ENCODE measurements around the gene MXD4.
"Not testable (repeated sequence)": the region's sequence is repeated elsewhere in the genome, so short reads cannot be mapped to it uniquely, and the experiment has no call there.

MXD4 gene

DNA sequence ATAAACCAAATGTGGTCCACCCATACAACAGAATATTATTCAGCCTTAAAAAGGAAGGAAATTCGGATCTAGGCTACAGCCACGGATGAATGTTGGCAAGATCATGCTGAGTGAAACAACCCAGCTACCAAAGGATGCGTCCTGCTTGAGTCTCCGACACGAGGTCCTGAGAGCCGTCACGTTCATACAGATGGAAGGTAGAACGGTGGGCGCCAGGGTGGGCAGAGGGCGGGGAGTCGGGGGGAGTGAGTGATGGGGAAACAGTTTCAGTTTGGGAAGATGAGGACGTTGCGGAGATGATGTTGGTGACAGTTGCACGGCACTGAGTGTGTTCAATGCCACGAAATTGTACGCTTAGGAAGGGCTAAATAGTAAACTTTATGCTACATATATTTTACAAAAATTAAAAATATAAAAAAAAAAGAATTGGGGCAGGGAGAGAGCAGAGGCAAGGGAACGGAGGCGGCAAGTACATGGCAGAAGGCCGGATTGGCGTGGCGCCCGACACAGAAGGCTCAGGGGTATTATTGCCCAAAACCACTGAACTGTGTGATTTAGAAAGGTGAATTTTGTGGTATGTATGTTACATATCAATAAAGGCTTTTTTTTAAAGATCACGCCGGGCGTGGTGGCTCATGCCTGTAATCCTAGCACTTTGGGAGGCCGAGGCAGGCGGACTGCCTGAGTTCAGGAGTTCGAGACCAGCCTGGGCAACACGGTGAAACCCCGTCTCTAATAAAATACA is 14.8 kb upstream of the MXD4 start:
- DNase-seq (ENCODE audit: low read depth, low spot score), result no peak
- no peak overlapping the region for H3K27ac ChIP-seq

DNA sequence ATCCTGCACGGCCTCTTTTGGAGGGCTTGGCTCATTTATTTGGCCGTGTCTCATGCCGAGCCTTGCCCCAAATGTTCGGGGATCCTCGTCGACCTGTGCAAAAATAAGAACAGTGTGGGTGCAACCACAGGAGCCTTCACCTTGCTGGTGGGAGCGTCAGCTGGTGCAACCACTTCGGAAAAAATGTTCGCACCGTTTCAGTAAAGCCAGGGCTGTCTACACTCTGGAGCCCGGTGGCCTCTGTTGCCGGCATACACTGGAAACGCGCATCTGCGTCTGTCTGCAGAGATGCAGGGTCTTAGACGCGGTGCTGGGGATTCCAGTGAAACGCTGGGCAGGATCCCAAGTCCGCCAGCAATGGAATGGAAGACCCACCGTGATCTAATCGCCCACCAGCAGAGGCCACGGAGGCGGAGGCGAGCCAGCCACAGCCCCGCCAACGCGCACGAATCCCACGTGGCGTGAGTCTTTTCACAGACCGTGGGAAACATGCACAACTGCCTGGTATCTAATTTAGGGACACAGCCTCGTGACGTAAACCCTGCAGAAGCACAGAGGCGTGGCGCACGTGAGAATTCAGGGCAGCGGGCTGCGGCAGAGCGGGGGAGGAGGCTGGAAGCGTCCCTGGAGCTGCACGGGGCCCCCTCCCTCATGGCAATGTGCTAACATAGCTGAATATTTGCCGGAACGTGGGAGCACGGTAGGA is 13.8 kb upstream of the MXD4 start:
- DNase-seq (ENCODE audit: low read depth, low spot score), result no peak
- H3K27ac ChIP-seq, result no peak overlapping the region

DNA sequence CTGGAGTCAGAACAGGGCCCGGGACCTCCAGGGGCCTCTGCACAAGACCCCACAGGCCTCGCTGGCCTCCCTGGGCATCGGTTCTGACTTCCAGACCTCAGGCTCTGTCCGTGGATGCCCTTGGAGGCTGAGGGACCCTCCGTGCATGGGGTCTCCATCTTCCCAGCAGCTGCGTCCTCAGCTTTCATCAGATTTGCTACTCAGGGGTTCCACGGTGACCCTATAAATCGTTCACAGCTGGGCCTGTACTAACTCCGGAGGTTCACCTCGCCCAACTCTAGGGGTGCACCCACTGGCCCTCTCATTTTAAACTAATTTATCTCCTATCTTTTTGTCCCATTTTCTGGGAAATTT is 13.1 kb upstream of the MXD4 start:
- not testable (repeated sequence) for DNase-seq (ENCODE audit: low read depth, low spot score); H3K27ac ChIP-seq

DNA sequence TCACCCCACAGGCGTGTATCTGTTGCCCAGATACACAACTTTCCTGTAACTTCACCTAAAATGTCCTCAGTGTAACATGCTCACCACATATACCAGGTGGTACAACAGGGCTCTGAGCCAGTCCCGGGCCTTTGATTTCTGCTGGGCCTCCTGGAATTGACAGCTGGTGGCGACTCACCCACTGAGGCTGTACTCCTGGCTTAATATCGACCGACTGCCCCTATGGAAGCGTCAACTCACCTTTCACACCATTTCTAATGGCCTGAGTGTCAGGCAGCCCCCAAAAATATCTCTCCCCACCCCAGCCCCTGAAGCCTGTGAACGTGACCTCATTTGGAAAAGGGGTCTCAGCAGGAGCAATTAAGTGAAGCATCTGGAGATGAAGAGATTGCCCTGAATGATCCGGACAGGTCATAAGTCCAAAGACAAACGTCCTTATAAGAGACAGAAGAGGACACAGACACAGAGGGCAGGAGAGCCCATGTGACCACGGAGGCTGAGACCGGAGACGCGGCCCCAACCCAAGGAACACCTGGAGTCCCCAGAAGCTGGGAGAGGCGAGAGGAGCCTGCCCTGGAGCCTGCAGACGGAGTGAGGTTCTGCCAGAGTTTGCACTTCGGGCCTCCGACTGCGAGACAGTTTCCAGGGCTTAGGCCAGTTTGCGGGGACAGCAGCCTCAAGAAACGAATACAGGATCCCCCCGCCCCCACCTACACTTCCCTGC is 12.6 kb upstream of the MXD4 start:
- DNase-seq (ENCODE audit: low read depth, low spot score), result no peak
- no peak overlapping the region for H3K27ac ChIP-seq

DNA sequence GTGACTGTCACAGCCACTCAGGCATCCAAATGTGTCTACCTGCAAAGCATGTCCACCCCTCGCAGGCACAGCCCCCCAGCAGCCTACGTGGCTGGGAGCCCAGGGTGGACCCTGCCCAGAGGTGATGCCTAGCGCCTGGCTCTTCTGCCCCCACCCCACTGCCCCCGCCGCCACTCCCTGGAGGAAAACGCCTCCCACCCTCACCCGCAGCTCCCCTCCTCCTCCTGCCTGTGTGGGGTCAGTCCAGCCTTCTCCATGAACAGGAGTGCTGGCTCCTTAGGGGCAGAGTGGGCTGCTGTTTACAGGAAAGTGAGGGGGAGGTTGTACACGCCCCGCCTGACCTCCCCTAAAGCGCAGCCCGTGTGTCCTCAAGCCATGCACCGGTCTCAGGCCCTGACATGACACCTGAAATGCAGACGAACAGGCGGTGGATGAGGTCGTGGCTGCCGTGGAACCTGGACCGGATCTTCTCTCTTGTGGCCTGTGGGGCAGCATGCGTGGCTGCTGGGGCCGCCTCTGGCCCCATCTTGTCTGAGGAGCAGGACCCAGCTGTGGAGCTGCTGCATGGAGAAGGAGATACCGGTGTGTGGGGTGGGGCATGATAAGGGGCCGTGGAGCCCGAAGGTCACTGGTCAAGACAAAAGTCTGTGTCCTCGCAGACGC is 11.9 kb upstream of the MXD4 start:
- no peak for DNase-seq (ENCODE audit: low read depth, low spot score)

DNA sequence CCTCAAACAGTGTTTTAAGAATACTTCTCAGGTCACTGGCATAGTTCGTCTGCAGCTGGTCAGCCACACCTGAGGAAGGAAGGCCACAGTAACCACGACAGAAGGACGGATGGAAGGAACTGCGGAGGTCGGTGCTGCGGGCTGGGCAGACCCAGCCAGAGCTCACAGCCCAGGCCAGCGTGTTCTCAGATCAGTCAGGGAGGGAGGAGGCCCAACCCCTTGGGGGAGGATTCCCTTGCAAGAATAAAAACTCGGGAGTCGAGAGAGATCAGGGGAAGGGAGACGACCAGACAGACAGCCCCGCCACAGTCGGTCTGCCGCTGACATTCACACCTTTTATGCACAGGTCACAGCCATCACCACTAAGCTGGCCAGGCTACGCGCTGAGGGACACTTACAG is 11.3 kb upstream of the MXD4 start:
- H3K27ac ChIP-seq, result no peak overlapping the region
- DNase-seq (ENCODE audit: low read depth, low spot score), result no peak

More for the DNA sequence above, 11.9 kb upstream of the MXD4 start:
- no peak overlapping the region for H3K27ac ChIP-seq

DNA sequence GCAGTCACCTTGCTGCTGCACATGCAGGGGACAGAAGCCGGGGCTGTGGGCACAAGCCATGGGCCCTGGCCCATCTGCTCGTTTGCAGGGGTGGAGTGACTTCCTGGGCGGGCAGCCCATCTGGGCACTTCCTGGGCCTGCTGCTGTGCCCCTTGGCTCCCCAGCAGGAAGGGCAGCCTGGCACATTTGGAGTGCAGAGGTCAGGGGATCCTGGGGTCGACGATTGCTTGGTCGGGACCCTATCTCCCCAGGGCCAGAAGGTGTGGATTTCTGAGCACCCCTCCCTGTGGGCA is 10.9 kb upstream of the MXD4 start:
- no peak overlapping the region for H3K27ac ChIP-seq
- no peak for DNase-seq (ENCODE audit: low read depth, low spot score)

DNA sequence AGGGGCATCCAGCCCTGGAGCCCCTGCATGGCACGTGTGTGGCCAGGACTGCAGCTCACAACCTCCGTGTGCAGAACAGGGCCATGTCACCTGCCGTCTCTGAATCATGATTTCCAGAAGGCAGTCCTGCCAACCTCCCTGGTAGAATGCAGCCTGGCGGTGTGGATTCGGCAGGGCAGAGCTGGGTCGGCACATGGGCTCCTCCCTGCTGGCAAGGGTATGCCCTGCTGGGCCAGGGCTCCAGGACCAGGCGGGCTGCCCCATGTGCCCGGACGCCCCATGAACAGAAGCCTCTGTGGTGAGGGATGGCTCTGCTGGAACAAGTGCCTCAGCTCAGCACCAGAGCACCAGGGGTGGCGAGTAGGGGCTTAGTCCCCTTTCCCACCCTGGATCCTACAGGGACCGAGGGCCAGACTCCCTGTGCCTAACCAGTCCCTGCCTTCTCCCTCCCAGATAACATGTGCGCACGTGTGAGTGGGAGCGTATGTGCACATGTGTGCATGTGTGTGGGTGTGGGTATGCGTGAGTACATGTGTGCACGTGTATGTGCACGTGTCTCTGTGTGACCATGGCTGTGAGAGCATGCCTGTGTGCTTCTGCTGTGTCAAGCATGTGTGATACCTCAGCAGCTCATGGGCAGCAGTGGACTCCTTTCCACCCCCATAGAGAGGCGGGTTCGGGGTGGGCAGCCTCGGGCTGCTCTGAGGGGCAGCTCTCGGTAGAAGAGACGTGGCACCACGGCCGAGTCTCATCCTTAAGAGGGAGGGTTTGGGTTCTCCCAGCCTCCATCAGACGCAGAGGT is 10.3 kb upstream of the MXD4 start:
- DNase-seq (ENCODE audit: low read depth, low spot score), result no peak

DNA sequence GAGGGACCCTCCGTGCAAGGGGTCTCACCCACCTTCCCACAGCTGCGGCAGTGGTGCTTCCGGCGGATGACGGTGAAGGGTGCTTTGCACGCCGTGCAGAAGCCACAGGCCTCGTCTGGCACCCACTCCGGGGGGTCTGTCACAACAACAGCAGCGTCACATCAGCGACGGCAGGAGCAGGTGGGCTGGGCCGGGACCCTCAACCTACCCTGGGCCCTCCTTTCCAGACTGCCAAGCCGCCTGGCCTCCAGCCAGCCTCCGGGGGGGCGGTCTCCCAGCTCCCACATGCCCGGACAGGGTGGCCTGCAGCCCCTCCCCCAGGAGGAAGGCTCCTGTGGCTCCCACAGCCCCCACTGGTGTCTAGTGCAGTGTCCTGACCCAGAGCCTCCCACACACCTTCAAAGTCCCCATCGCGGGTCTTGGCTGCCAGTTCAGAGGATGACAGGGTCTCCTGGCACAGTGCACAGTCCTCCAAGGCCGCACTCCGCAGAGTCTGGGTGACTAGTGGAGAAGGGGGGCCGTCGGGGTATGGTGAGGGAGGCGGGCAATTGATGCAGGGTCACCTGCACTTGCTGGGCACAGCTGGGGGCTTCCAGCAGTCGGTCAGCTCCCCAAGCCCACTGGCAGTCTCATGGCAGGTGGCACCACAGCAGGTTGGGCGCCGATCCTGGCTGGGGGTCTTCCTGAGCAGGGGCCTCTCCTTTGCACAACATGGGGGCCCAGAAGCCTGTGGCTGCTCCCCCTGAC is 9.5 kb upstream of the MXD4 start:
- no peak overlapping the region for H3K27ac ChIP-seq

More for the DNA sequence above, 10.3 kb upstream of the MXD4 start:
- H3K27ac ChIP-seq, result no peak overlapping the region

DNA sequence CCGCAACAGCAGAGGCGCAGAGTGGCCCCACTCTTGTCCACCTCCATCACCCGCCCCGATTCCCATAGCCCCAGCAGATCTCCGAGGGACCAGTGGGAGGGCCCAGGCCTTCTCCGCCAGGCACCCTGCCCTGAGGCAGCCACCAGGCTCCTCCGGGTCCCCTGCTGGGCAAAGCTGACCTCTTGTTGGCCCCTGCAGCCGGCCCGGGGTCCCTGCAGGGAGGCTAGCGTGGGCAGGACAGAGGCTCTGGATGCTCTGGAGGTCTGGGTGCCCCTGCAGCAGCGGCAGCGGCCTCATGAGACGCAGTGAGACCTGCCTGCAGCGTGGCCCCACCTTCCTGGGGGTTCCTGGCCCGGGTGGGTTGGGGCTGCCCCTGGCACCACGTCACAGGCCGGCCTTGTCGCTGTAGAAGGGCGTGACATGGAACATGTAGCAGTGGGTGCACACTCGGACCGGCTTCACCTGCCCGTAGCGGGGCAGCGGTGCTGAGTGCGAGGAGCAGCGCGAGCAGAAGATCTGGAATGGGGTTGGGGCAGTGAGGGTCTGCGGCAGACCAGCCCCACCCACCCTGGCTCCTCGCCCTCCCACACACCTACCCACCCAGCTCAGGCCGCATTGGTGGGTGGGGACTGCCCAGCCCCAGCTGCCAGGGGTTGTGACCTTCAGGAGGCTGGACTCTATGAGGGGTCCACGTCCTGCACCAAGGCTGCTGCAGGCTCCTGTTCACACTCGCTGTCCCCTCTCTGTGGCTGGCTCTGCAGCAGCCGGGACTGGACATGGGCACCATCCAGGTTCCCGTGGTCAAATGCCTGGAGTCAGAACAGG is 8.6 kb upstream of the MXD4 start:
- no peak overlapping the region for H3K27ac ChIP-seq
- no peak for DNase-seq (ENCODE audit: low read depth, low spot score)

More for the DNA sequence above, 9.5 kb upstream of the MXD4 start:
- no peak for DNase-seq (ENCODE audit: low read depth, low spot score)

DNA sequence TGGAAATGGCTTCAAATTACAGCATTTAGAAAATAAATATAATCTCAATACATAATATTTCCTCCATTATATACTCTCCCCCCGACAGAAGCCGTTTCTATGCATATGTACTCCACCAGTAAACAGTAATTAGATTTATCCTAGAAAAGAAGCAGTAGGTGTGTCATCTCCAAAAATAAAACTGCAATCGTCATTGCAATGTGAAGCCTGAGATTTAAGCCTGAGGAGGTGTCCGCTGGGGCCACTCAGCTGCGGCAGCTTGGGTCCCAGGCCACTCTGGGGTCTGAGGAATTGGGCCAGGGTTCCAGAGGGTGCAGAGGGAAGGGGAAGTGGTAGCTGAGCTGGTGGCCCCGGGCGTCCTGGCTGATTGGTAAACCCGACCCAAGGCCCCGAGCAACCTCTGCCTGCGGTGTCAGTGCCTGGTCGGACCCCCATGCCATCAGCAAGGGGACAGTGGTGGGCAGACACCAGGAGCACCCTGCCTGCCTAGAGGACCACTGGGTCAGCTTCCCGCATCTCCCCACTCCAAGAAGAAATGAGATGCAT is 7.8 kb upstream of the MXD4 start:
- H3K27ac ChIP-seq, result no peak overlapping the region
- no peak for DNase-seq (ENCODE audit: low read depth, low spot score)

DNA sequence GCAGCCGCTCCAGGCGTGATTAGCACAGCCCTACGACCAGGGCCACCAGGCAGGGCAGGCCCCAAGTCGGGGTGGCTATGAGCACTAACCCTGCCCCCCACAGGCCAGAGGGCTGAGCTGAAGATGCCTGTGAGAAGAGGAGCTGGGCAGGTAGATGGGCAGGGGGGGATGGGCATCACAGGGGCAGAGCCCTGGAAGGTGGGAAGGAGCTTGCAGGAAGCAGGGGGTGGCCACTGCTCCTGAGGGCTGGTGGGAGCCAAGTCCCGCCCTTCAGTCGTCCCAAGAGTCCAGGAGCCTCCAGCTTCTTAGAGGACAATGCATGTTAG is 7.3 kb upstream of the MXD4 start:
- H3K27ac ChIP-seq, result no peak overlapping the region
- DNase-seq (ENCODE audit: low read depth, low spot score), result no peak

DNA sequence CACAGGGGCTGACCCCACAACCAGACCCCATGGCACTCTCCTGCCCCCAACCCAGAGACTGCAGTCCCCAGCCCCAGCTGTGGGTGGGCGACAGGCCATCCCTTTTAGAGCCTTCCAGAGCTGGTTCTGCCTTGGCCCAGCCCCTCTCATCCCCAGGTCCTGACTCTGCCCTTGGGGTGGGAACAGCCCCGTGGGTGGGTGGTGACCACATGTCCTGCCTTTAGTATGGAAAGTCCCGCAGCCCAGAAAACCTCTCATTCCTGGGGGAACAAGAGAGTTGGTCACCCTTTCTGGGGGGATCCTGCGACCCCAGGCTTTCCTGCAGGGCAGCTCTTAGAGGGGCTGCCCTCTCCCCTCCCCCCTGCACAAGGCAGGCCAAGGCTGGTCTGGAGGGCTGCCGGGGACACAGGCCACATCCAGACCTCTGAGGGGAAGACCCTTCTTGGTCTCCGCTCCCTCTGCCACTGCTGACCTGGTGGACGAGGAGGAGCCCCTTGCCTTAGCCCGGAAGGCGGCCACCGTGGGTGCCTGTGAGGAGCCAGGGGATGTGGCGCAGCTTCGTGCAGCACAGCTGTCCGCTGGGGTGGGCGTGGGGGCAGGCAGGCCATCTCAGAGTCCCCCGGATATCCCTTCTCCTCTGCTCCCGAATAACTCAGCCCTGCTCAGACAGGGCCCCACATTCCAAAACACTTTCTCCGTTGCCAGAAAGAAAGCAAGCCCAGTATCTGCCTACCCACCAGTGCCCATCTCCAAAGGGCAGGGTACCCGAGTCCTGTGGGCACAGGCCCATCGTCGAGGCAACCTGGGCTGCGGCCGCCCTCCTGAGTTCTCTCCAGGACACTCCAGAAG is 6.7 kb upstream of the MXD4 start:
- no peak overlapping the region for H3K27ac ChIP-seq
- DNase-seq (ENCODE audit: low read depth, low spot score), result no peak

DNA sequence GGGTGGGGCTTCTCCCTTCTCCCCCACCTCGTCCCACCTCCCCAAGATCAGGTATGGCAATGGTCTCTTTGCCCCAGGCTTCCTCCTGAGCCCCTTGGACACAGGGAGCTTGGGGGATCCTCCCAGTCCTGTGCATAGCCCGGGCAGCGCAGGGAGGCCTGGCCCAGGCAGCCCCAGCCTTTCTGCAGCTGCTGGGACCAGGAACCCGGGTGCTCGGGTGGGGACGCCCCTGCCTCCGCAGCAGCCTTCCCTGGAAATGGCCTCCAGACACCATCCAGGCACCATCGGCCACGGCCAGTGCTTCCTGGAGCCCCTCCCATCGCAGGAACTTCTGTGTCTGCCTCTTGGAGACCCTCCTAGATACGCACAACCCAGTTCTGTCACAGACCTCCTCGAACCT is 5.9 kb upstream of the MXD4 start:
- H3K27ac ChIP-seq, result no peak overlapping the region
- DNase-seq (ENCODE audit: low read depth, low spot score), result no peak

DNA sequence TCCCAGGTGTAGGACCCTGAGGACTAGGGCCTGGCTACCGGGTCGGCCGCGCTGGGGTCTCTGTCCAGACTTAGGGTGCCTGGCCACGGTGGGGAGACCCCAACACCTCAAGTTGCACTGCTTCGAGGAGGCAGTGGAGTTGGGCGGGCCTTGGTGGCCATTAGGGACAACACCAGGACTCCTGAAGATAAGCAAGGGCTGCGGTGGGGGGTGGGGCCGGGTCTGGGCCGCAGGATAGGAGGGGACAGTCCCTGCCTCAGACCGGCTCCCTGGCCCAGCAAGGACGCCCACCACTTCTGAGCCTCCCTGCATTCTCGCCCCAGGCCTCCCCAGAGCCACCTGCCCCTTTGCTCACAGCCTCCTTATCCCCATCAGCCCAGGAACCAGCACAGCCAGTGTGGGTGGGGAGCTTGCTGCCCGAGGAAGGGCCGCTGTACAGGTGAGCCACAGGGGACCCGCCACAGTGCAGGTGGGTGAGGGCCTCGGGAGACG is 5.5 kb upstream of the MXD4 start:
- no peak overlapping the region for H3K27ac ChIP-seq
- no peak for DNase-seq (ENCODE audit: low read depth, low spot score)

DNA sequence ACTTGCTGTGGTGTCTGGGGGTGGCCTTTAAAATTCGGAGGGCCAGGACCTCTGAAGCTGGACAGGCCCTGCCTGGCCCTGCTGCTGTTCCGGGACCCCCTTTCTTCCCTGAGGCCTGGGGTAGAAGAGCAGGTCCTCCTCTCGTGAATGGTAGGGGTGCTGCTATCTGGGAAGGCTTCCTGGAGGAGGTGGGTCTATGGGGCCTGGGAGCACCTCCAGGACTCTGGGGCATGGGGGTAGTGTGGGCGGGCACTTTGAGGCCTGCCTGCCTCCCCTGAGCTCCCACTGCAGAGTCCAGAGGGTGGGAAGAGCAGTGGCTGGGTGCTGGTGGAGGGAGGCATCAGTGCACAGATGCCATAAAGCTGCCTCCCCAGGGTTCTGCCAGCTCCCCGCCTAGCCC is 4.9 kb upstream of the MXD4 start:
- no peak overlapping the region for H3K27ac ChIP-seq
- DNase-seq (ENCODE audit: low read depth, low spot score), result no peak

DNA sequence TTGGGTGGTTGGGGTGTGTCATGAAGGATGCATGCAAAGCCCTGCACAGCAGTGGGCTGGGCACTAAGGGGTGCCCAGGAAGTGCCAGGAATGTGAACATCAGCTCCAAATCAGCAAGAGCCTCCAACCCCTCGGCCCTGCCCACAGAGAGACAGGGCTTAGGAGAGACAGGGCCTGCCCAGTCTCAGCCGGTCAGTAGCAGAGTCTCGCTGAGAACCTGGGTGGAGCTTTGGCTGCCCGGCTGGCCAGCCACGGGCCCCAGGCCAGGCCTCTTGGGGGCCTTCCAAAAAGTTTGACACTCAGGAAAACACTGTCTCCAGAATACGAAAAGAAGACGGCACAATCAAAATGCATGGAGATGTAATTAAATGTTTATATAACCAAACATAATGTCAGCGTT is 4.3 kb upstream of the MXD4 start:
- no peak overlapping the region for H3K27ac ChIP-seq
- no peak for DNase-seq (ENCODE audit: low read depth, low spot score)
